Keratinocyte (primary cell): ENCODE measurements around the gene PIGQ. TPM values are rescaled to one million over a fixed set of nuclear protein-coding genes. Genes with fewer than 3 reads are reported as not detected.

Experiments
- DNase-seq: peaks from one replicate; pipeline ENCODE4 v3.0.0-alpha.2; 2011; ENCODE audit warnings: low read depth, missing footprints, low spot score
- FAIRE-seq: peaks from 2 replicates; lab custom pipeline; 2011; peaks lifted over from hg19 to GRCh38; lab: Jason Lieb, UNC
- H2AFZ ChIP-seq: 2 replicates; pipeline ENCODE4 v1.6.0; 2012; ENCODE audit warnings: low read length, control low read depth, inconsistent platforms; ENCODE audit not compliant: control insufficient read depth
- H3K27ac ChIP-seq: 2 replicates; pipeline ENCODE4 v1.5.1; 2011; ENCODE audit warnings: low read length; ENCODE audit not compliant: control insufficient read depth, insufficient read depth
- H3K27me3 ChIP-seq: 3 replicates; pipeline ENCODE4 v1.6.0; 2011; ENCODE audit warnings: low read length; ENCODE audit not compliant: control insufficient read depth, insufficient read depth; ENCODE audit errors: extremely low read depth
- H3K36me3 ChIP-seq, 2 experiments: 2 replicates in 1 of 2; 3 replicates in 1 of 2; pipeline ENCODE4 v1.5.1; 2011; ENCODE audit warnings: low read length in 2 of 2, mild to moderate bottlenecking in 1 of 2; ENCODE audit not compliant: control insufficient read depth in 2 of 2, insufficient read depth in 2 of 2; ENCODE audit errors: extremely low read depth in 1 of 2
- H3K4me1 ChIP-seq: 3 replicates; pipeline ENCODE4 v1.5.1; 2011; ENCODE audit warnings: low read length; ENCODE audit not compliant: control insufficient read depth, insufficient read depth; ENCODE audit errors: extremely low read depth
- H3K4me2 ChIP-seq: 3 replicates; pipeline ENCODE4 v1.6.0; 2011; ENCODE audit warnings: low read depth, low read length; ENCODE audit not compliant: control insufficient read depth, insufficient read depth; ENCODE audit errors: extremely low read depth
- H3K4me3 ChIP-seq, 3 experiments: fragments of 200-600 bp in 1 of 3; sonication (generic) in 1 of 3; 2 replicates in 2 of 3; 3 replicates in 1 of 3; pipeline ENCODE4 v1.5.1; 2011 to 2016; ENCODE audit warnings: low read length in 3 of 3, mild to moderate bottlenecking in 3 of 3, control low read depth in 2 of 3, inconsistent platforms in 1 of 3, low read depth in 1 of 3, mixed read lengths in 1 of 3, mixed run types in 1 of 3, moderate library complexity in 1 of 3; ENCODE audit not compliant: control insufficient read depth in 2 of 3, insufficient read depth in 2 of 3; ENCODE audit errors: extremely low read depth in 1 of 3
- H3K79me2 ChIP-seq: 2 replicates; pipeline ENCODE4 v1.6.0; 2012; ENCODE audit warnings: low read length; ENCODE audit not compliant: control insufficient read depth, insufficient read depth
- H3K9ac ChIP-seq: 3 replicates; pipeline ENCODE4 v1.6.0; 2011; ENCODE audit warnings: low read length; ENCODE audit not compliant: control insufficient read depth, insufficient read depth; ENCODE audit errors: extremely low read depth
- H3K9me1 ChIP-seq: 3 replicates; pipeline ENCODE4 v1.6.0; 2011; ENCODE audit warnings: low read length; ENCODE audit not compliant: control insufficient read depth, insufficient read depth; ENCODE audit errors: extremely low read depth
- H3K9me3 ChIP-seq: 2 replicates; pipeline ENCODE4 v1.5.1; 2012; ENCODE audit warnings: low read depth, low read length; ENCODE audit not compliant: control insufficient read depth
- H4K20me1 ChIP-seq: 3 replicates; pipeline ENCODE4 v1.6.0; 2011; ENCODE audit warnings: low read length; ENCODE audit not compliant: control insufficient read depth, insufficient read depth; ENCODE audit errors: extremely low read depth
- EZH2 ChIP-seq: IDR thresholded peaks from one replicate; pipeline ENCODE4 v1.6.1; 2012; ENCODE audit warnings: inconsistent platforms, mild to moderate bottlenecking, low read length, moderate library complexity
- dilution Hi-C: fragments of 300-500 bp; cut with MboI; formaldehyde crosslinking; loops from one replicate; pipeline ENCODE4 v1.7.0; 2020; ENCODE audit warnings: low sequenced_read_pairs; ENCODE audit not compliant: extremely low pct_ligation_motif_present
- polyA plus RNA-seq, 5 experiments: library from polyadenylated mRNA; depleted of rRNA in 3 of 5; stranded (reverse) in 3 of 5; stranded (forward) in 1 of 5; unstranded in 1 of 5; fragments of >200 nt; gene quantifications; 1 replicate in 1 of 5; 2 replicates in 3 of 5; 3 replicates in 1 of 5; pipeline versions ENCODE4 v1.2.1 to v1.2.3, GENCODE V29; 2011 to 2012; ENCODE audit warnings: missing spikeins in 2 of 5, low read depth in 1 of 5, low replicate concordance in 1 of 5
- TF ChIP-seq, protein P1 (sequence below), 3 experiments: IDR thresholded peaks in 1 of 3; conservative IDR thresholded peaks in 1 of 3; optimal IDR thresholded peaks in 1 of 3; 2 replicates in 2 of 3; 3 replicates in 1 of 3; pipeline versions ENCODE3 to v1.5.1; 2011; ENCODE audit warnings: low read length in 3 of 3, mild to moderate bottlenecking in 3 of 3, moderate library complexity in 2 of 3, control low read depth in 1 of 3, inconsistent platforms in 1 of 3; ENCODE audit not compliant: insufficient read depth in 2 of 3; ENCODE audit errors: extremely low read depth in 1 of 3

PIGQ gene
- polyA plus RNA-seq, 1 donor (not counting 4 experiments of a cell fraction or from before 2014, with no cell fraction given), result 11.2 TPM

GRCh38 chr16:526181-527014, 43.4 kb upstream of the PIGQ start:
- Histone ChIP-seq H3K9ac (peak overlapping the region; percentile 89), H4K20me1 (peaks cover 25% of the 10 kb centered on the region), H3K4me1 (peaks cover 34% of the 10 kb centered on the region), H3K4me3 (peak overlapping the region; percentile 61 to 86 (median 75)), H3K36me3 (peaks cover 0 to 8% of the 10 kb centered on the region in 2 experiments), H3K4me2 (peak overlapping the region; percentile 93), H3K9me3 (no peaks in the 10 kb centered on the region), H3K27ac (peak overlapping the region; percentile 83), H3K27me3 (no peaks in the 10 kb centered on the region), H3K79me2 (peaks cover 59% of the 10 kb centered on the region), H3K9me1 (peaks cover 4% of the 10 kb centered on the region), H2AFZ (no peak overlapping the region)
- FAIRE-seq (no peak), DNase-seq (no peak)
- dilution Hi-C loops, result no loop called here
- no peak for TF ChIP-seq EZH2
- TF ChIP-seq, protein P1, sequence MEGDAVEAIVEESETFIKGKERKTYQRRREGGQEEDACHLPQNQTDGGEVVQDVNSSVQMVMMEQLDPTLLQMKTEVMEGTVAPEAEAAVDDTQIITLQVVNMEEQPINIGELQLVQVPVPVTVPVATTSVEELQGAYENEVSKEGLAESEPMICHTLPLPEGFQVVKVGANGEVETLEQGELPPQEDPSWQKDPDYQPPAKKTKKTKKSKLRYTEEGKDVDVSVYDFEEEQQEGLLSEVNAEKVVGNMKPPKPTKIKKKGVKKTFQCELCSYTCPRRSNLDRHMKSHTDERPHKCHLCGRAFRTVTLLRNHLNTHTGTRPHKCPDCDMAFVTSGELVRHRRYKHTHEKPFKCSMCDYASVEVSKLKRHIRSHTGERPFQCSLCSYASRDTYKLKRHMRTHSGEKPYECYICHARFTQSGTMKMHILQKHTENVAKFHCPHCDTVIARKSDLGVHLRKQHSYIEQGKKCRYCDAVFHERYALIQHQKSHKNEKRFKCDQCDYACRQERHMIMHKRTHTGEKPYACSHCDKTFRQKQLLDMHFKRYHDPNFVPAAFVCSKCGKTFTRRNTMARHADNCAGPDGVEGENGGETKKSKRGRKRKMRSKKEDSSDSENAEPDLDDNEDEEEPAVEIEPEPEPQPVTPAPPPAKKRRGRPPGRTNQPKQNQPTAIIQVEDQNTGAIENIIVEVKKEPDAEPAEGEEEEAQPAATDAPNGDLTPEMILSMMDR (optimal IDR thresholded peaks at IDR 0.05 in 1 of 3, IDR thresholded peaks at IDR 0.05 in 1 of 3, conservative IDR thresholded peaks at IDR 0.05 in 1 of 3; ENCODE audit: extremely low read depth in 1 of 3, insufficient read depth in 2 of 3, low read length in 3 of 3), result no peak

- Histone ChIP-seq H3K36me3 (peaks cover 0 to 8% of the 10 kb centered on the region in 2 experiments), H3K27ac (peak within 1 kb of the TSS; percentile 83), H2AFZ (peak within 1 kb of the TSS; percentile 33), H3K27me3 (no peaks in the 10 kb centered on the region), H3K79me2 (peaks cover 67% of the 10 kb centered on the region), H3K4me1 (peaks cover 29% of the 10 kb centered on the region), H3K9me3 (no peaks in the 10 kb centered on the region), H3K4me3 (peak within 1 kb of the TSS; percentile 87 to 95 (median 90)), H4K20me1 (peaks cover 25% of the 10 kb centered on the region), H3K9me1 (peaks cover 4% of the 10 kb centered on the region), H3K4me2 (peak within 1 kb of the TSS; percentile 93), H3K9ac (peak within 1 kb of the TSS; percentile 89)
- TF ChIP-seq, protein P1 (optimal IDR thresholded peaks at IDR 0.05 in 1 of 3, IDR thresholded peaks at IDR 0.05 in 1 of 3, conservative IDR thresholded peaks at IDR 0.05 in 1 of 3; ENCODE audit: extremely low read depth in 1 of 3, insufficient read depth in 2 of 3, low read length in 3 of 3), result no peak
- no peak for TF ChIP-seq EZH2
- FAIRE-seq, result no peak
- DNase-seq, result no peak
- dilution Hi-C loops, result no loop called here
These were observed 42.5 kb upstream of the PIGQ start, which contains the start of gene CAPN15 for GRCh38 chr16:527015-527903. Gene CAPN15 (plus strand): TSS chr16:527712. CDS start chr16:546839, 19,127 bp downstream.
